ENCODE measurements around the gene PALLD. TPM values are rescaled to one million over a fixed set of nuclear protein-coding genes. Genes with fewer than 3 reads are reported as not detected.

The PALLD gene
- total RNA-seq, 2 experiments from 2014 or later: 0.49 to 0.78 TPM

DNA sequence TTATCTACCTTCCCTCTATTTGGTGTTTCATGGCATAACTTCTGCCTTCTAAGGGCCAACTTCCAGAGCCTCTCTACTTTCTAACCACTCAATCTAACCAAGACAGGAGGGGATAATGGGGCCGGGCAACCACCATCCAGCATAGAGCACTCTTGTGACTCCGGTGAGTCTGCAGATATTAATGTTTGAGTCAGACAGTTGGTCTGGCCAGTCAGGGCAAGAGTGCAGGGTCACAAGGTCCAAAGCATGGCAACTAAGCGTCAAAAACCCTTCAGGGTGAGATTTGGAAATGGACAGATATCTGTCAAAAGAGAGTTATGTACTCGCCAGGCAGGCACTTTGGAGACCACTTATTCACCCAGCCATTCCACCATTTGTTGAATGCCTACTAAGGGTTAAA is 105.0 kb downstream of the PALLD start:
- H3K36me3 ChIP-seq (ENCODE audit: insufficient read depth, low read length): no peaks in the 10 kb centered on the region
- Mint-ChIP-seq H3K36me3 (ENCODE audit: low read depth) (no peaks in the 10 kb centered on the region), H3K4me3 (no peak overlapping the region), H3K9me3 (no peaks in the 10 kb centered on the region), H3K4me1 (ENCODE audit: low read depth) (no peaks in the 10 kb centered on the region), H3K27me3 (peaks cover 5% of the 10 kb centered on the region), H3K27ac (no peak overlapping the region)
- POLR2A ChIA-PET: interaction anchor here (0.6 kb wide), 1 partner anchor 86 kb away, joined by 3 read pairs; no protein-coding TSS in a partner anchor
- ATAC-seq (ENCODE audit: poor library complexity) (no peak), DNase-seq (no peak)
- H3K4me1 ChIP-seq (ENCODE audit: insufficient read depth, low read length): no peaks in the 10 kb centered on the region
- peaks cover 0 to 3% of the 10 kb centered on the region in 2 experiments for H3K27me3 ChIP-seq (ENCODE audit: control insufficient read depth in 1 of 2, insufficient read depth in 2 of 2, low read length in 2 of 2)
- H3K9me3 ChIP-seq (ENCODE audit: control insufficient read depth in 1 of 2, insufficient read depth in 1 of 2, low read length in 2 of 2): no peaks in the 10 kb centered on the region
- CTCF ChIA-PET: no interaction called here
- H3K4me3 ChIP-seq (ENCODE audit: low read length): no peak overlapping the region
- H3K27ac ChIP-seq (ENCODE audit: low read depth in 1 of 2, low read length in 2 of 2): no peak overlapping the region
- intact Hi-C loops (cut with DNase I, micrococcal nuclease): no loop called here
- TF ChIP-seq, protein P1, sequence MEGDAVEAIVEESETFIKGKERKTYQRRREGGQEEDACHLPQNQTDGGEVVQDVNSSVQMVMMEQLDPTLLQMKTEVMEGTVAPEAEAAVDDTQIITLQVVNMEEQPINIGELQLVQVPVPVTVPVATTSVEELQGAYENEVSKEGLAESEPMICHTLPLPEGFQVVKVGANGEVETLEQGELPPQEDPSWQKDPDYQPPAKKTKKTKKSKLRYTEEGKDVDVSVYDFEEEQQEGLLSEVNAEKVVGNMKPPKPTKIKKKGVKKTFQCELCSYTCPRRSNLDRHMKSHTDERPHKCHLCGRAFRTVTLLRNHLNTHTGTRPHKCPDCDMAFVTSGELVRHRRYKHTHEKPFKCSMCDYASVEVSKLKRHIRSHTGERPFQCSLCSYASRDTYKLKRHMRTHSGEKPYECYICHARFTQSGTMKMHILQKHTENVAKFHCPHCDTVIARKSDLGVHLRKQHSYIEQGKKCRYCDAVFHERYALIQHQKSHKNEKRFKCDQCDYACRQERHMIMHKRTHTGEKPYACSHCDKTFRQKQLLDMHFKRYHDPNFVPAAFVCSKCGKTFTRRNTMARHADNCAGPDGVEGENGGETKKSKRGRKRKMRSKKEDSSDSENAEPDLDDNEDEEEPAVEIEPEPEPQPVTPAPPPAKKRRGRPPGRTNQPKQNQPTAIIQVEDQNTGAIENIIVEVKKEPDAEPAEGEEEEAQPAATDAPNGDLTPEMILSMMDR (IDR thresholded peaks at IDR 0.05): no peak

DNA sequence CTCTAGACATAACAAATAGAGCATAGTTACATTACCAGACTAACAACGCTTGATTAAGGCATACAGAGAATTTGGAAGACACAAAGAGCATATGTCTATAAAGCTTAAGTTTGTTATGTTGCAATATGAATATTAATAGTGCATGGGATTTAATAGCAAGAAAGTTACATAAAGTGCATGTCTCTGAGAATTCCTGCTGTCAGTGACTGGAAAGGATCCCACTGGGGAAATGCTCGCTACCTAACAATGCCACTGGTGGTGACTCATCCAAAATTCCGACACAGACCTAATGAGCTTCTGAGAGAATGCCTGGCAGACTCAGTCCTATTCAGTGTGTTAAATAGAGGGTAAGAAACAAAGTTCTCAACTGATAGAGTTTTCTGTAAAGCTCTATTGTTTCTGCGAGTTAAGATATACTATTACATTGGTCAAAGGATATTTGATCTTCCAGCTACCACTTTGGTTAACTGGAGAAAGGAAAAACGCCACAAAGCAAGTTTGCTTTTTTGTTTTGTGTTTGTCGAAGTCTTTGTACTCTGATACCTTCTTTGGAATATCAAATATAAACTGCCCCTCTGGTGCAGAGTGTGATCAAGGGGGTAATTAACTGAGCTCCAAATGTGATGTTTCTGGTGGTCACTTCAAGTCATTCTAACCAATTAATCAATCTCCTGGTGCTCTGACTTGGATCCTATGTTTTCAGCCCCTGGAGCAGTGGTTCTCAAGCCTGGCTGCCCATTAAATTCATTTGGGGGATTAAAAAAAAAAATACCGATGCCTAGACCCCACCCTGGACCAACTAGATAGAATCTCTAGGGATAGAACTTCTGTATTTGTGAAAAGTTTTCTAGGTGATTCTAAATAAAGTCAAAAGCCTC is 107.9 kb downstream of the PALLD start:
- H3K36me3 ChIP-seq (ENCODE audit: insufficient read depth, low read length): no peaks in the 10 kb centered on the region
- no peak overlapping the region for H3K4me3 Mint-ChIP-seq
- H3K27me3 Mint-ChIP-seq: peaks cover 5% of the 10 kb centered on the region
- TF ChIP-seq, protein P1 (IDR thresholded peaks at IDR 0.05): no peak
- H3K9me3 ChIP-seq (ENCODE audit: control insufficient read depth in 1 of 2, insufficient read depth in 1 of 2, low read length in 2 of 2): no peaks in the 10 kb centered on the region
- POLR2A ChIA-PET: interaction anchor here (0.7 kb wide), 1 partner anchor 124 kb away, joined by 3 read pairs; the partner anchor contains the start of gene DDX60L
- H3K4me1 ChIP-seq (ENCODE audit: insufficient read depth, low read length): no peaks in the 10 kb centered on the region
- ATAC-seq (ENCODE audit: poor library complexity) (no peak), DNase-seq (no peak)
- H3K4me1 Mint-ChIP-seq (ENCODE audit: low read depth): no peaks in the 10 kb centered on the region
- no peaks in the 10 kb centered on the region for H3K9me3 Mint-ChIP-seq
- H3K36me3 Mint-ChIP-seq (ENCODE audit: low read depth): no peaks in the 10 kb centered on the region
- no peak overlapping the region for H3K4me3 ChIP-seq (ENCODE audit: low read length)
- CTCF ChIA-PET: interaction anchor here (0.8 kb wide), 1 partner anchor 10 kb away, joined by 4 read pairs; no protein-coding TSS in a partner anchor
- no peak overlapping the region for H3K27ac ChIP-seq (ENCODE audit: low read depth in 1 of 2, low read length in 2 of 2)
- H3K27me3 ChIP-seq (ENCODE audit: control insufficient read depth in 1 of 2, insufficient read depth in 2 of 2, low read length in 2 of 2): peaks cover 0 to 3% of the 10 kb centered on the region in 2 experiments
- no peak overlapping the region for H3K27ac Mint-ChIP-seq
- intact Hi-C loops (cut with DNase I, micrococcal nuclease): no loop called here

DNA sequence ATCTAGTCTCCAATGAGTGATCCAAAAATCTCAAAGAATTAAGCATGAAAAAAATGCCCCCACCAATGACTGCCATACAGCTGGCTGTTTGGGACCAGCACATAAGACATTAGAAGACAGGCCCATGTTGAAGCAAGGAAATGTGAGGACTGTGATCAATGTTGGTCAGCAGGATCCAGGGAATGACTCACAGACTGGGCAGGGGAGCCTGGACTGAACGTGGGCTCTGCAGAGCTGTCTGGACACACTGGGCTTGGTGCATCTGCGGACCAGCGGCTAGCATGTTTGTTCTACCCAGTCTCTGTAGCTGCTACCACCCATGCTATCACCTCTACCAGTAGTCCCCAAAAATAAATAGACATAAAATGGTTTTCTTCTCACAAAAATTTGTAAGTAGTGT is 108.6 kb downstream of the PALLD start:
- Mint-ChIP-seq H3K36me3 (ENCODE audit: low read depth) (no peaks in the 10 kb centered on the region), H3K27ac (no peak overlapping the region), H3K4me3 (no peak overlapping the region), H3K4me1 (ENCODE audit: low read depth) (no peaks in the 10 kb centered on the region), H3K27me3 (peaks cover 5% of the 10 kb centered on the region), H3K9me3 (no peaks in the 10 kb centered on the region)
- intact Hi-C loops (cut with DNase I, micrococcal nuclease): no loop called here
- POLR2A ChIA-PET: interaction anchor here (0.7 kb wide), 1 partner anchor 125 kb away, joined by 3 read pairs; the partner anchor contains the start of gene DDX60L
- TF ChIP-seq, protein P1 (IDR thresholded peaks at IDR 0.05): no peak
- no peak overlapping the region for H3K27ac ChIP-seq (ENCODE audit: low read depth in 1 of 2, low read length in 2 of 2)
- H3K36me3 ChIP-seq (ENCODE audit: insufficient read depth, low read length): no peaks in the 10 kb centered on the region
- ATAC-seq (ENCODE audit: poor library complexity) (no peak), DNase-seq (no peak)
- CTCF ChIA-PET: no interaction called here
- no peaks in the 10 kb centered on the region for H3K9me3 ChIP-seq (ENCODE audit: control insufficient read depth in 1 of 2, insufficient read depth in 1 of 2, low read length in 2 of 2)
- H3K4me3 ChIP-seq (ENCODE audit: low read length): no peak overlapping the region
- peaks cover 0 to 3% of the 10 kb centered on the region in 2 experiments for H3K27me3 ChIP-seq (ENCODE audit: control insufficient read depth in 1 of 2, insufficient read depth in 2 of 2, low read length in 2 of 2)
- no peaks in the 10 kb centered on the region for H3K4me1 ChIP-seq (ENCODE audit: insufficient read depth, low read length)
